HepG2 (cell line): ENCODE measurements around the gene PPIB. TPM values are rescaled to one million over a fixed set of nuclear protein-coding genes. Genes with fewer than 3 reads are reported as not detected.

ENCODE experiments used
- ATF2 ChIP-seq: sonication (generic); formaldehyde crosslinking; IDR thresholded peaks from 2 replicates; pipeline ENCODE4 v1.4.0; 2020; ENCODE audit warnings: missing genetic modification reagents
- CREM ChIP-seq, 2 experiments: sonication (generic) in 1 of 2; formaldehyde crosslinking in 1 of 2; IDR thresholded peaks; 2 replicates each; pipeline versions ENCODE4 v1.4.0 to v1.6.1; 2016 to 2020; ENCODE audit warnings: antibody characterized with exemption in 1 of 2, mild to moderate bottlenecking in 1 of 2, missing genetic modification reagents in 1 of 2
- GFI1 ChIP-seq: sonication (generic); formaldehyde crosslinking; IDR thresholded peaks from 2 replicates; pipeline ENCODE4 v1.5.0; 2020; ENCODE audit warnings: missing genetic modification reagents, mild to moderate bottlenecking, borderline replicate concordance
- GLI4 ChIP-seq: sonication (generic); formaldehyde crosslinking; IDR thresholded peaks from 2 replicates; pipeline ENCODE4 v1.5.1; 2020; ENCODE audit warnings: missing genetic modification reagents, mild to moderate bottlenecking, moderate library complexity, borderline replicate concordance
- MEIS1 ChIP-seq: sonication (generic); formaldehyde crosslinking; IDR thresholded peaks from 2 replicates; pipeline ENCODE4 v1.9.0; 2021; ENCODE audit warnings: mild to moderate bottlenecking, missing genetic modification reagents, moderate library complexity, borderline replicate concordance
- NR2C2 ChIP-seq: sonication (generic); formaldehyde crosslinking; IDR thresholded peaks from 2 replicates; pipeline ENCODE4 v1.4.0; 2020; ENCODE audit warnings: missing genetic modification reagents, mild to moderate bottlenecking, moderate library complexity, borderline replicate concordance
- PPARG ChIP-seq: conservative IDR thresholded peaks from 2 replicates; pipeline ENCODE4 v1.6.1; 2016; ENCODE audit warnings: missing biosample characterization, missing genetic modification reagents
- RERE ChIP-seq: IDR thresholded peaks from 2 replicates; pipeline ENCODE4 v1.6.1; 2016; ENCODE audit warnings: low read depth, missing genetic modification reagents, missing compliant biosample characterization
- SIN3B ChIP-seq: fragments of 150-350 bp; IDR thresholded peaks from 2 replicates; pipeline ENCODE4 v1.6.1; 2014; ENCODE audit warnings: low read length
- SMAD1 ChIP-seq: sonication (generic); formaldehyde crosslinking; IDR thresholded peaks from 2 replicates; pipeline ENCODE4 v1.4.0; 2020; ENCODE audit warnings: missing genetic modification reagents, low read depth, mild to moderate bottlenecking, borderline replicate concordance
- SMYD3 ChIP-seq: sonication (generic); formaldehyde crosslinking; IDR thresholded peaks from 2 replicates; pipeline ENCODE4 v1.8.1; 2023; ENCODE audit warnings: mild to moderate bottlenecking, missing genetic modification reagents
- SNAPC5 ChIP-seq: sonication (generic); formaldehyde crosslinking; IDR thresholded peaks from 2 replicates; pipeline ENCODE4 v1.8.1; 2023; ENCODE audit warnings: mild to moderate bottlenecking, missing genetic modification reagents, borderline replicate concordance
- TCF7 ChIP-seq: sonication (generic); IDR thresholded peaks from 2 replicates; pipeline ENCODE4 v1.6.1; 2016; ENCODE audit warnings: antibody characterized with exemption, low read depth
- TIGD3 ChIP-seq: sonication (generic); formaldehyde crosslinking; IDR thresholded peaks from 2 replicates; pipeline ENCODE4 v1.5.1; 2020; ENCODE audit warnings: mild to moderate bottlenecking, missing genetic modification reagents, borderline replicate concordance
- ZNF292 ChIP-seq: sonication (generic); formaldehyde crosslinking; IDR thresholded peaks from 2 replicates; pipeline ENCODE4 v1.8.1; 2022; ENCODE audit warnings: mild to moderate bottlenecking, low read depth, missing genetic modification reagents, borderline replicate concordance
- ZNF562 ChIP-seq: sonication (generic); formaldehyde crosslinking; IDR thresholded peaks from 2 replicates; pipeline ENCODE4 v1.8.0; 2022; ENCODE audit warnings: missing genetic modification reagents, borderline replicate concordance
- ZNF749 ChIP-seq: sonication (generic); formaldehyde crosslinking; IDR thresholded peaks from 2 replicates; pipeline ENCODE4 v1.8.0; 2022; ENCODE audit warnings: mild to moderate bottlenecking, missing genetic modification reagents, moderate library complexity, borderline replicate concordance
- ZSCAN22 ChIP-seq: sonication (generic); formaldehyde crosslinking; IDR thresholded peaks from 2 replicates; pipeline ENCODE4 v1.4.0; 2020; ENCODE audit warnings: mild to moderate bottlenecking, missing genetic modification reagents
- polyA plus RNA-seq, 8 experiments: library from polyadenylated mRNA; depleted of rRNA in 3 of 8; stranded (reverse) in 7 of 8; unstranded in 1 of 8; fragments of >200 nt; fragmentation: Illumina TruSeq in 4 of 8; extraction: Trizol in 4 of 8; gene quantifications; 2 replicates each; pipeline versions ENCODE4 v1.2.1 to v1.2.3, GENCODE V29; 2011 to 2016; ENCODE audit warnings: low read depth in 4 of 8, missing spikeins in 1 of 8, mixed read lengths in 1 of 8; ENCODE audit not compliant: insufficient read depth in 1 of 8
- total RNA-seq, 5 experiments: library from RNA; depleted of rRNA; stranded (reverse); fragments of >200 nt; fragmentation: Illumina TruSeq; extraction: Trizol; gene quantifications; 2 replicates each; pipeline ENCODE4 v1.2.3, GENCODE V29; 2016; ENCODE audit warnings: low read depth in 1 of 5

Gene PPIB
- total and polyA plus RNA-seq, 2 of the 13 experiments (the other 11 are each of a cell fraction or from before 2014, with no cell fraction given) = 780 to 882 TPM

GRCh38 chr15:64153480-64154367 lies 9.1 kb downstream of the PPIB start (continued):
- no peak for TF ChIP-seq RERE (CRISPR knock-in tag)
- no peak for TF ChIP-seq GFI1 (CRISPR knock-in tag)
- TF ChIP-seq MEIS1 (CRISPR knock-in tag) = no peak
- no peak for TF ChIP-seq SMAD1 (CRISPR knock-in tag)
- no peak for TF ChIP-seq PPARG (CRISPR knock-in tag)
- no peak for TF ChIP-seq CREM (IDR thresholded peaks at IDR 0.05)
- no peak for TF ChIP-seq CREM (CRISPR knock-in tag; IDR thresholded peaks at IDR 0.05)
- TF ChIP-seq SMYD3 (CRISPR knock-in tag) = no peak
- no peak for TF ChIP-seq SNAPC5 (CRISPR knock-in tag)
- no peak; the same call in 1 of the 2 replicates for TF ChIP-seq GLI4 (CRISPR knock-in tag)
- TF ChIP-seq TCF7 = no peak
- no peak for TF ChIP-seq ZSCAN22
- peak; percentile 24; the same call in 1 of the 2 replicates for TF ChIP-seq ATF2
- TF ChIP-seq ZNF292 (CRISPR knock-in tag) = no peak
- peak; percentile 53; the same call in 1 of the 2 replicates for TF ChIP-seq NR2C2 (CRISPR knock-in tag)
- no peak for TF ChIP-seq ZNF749
- no peak for TF ChIP-seq ZNF562 (CRISPR knock-in tag)
- TF ChIP-seq TIGD3 (CRISPR knock-in tag) = no peak
- no peak for TF ChIP-seq SIN3B
